IMR-90 (cell line): ENCODE results near the gene CD33. TPM values are rescaled to one million over a fixed set of nuclear protein-coding genes. Genes with fewer than 3 reads are reported as not detected.

ENCODE experiments used
- ATAC-seq: fragments of 200-7000 bp; cut with Tn5 transposase; 2 replicates; pipeline ENCODE4 v1.9.1; 2020; ENCODE audit warnings: low read depth, mild to moderate bottlenecking, moderate library complexity
- BruUV-seq: library from RNA; stranded (reverse); fragments of 400-500 nt; replicated peaks from 2 replicates; lab custom pipeline; 2021; lab: Mats Ljungman, UMichigan
- CTCF ChIA-PET: fragments of 300-600 bp; formaldehyde crosslinking; extraction: SDS; loops from one replicate; lab custom pipeline; 2021; ENCODE audit warnings: antibody characterized with exemption; lab: Yijun Ruan, JAX
- POLR2A ChIA-PET: fragments of 300-600 bp; sonication (Branson Sonifier 250); formaldehyde crosslinking; loops from one replicate; lab custom pipeline; 2022; ENCODE audit warnings: antibody characterized with exemption; ENCODE audit not compliant: unreplicated experiment; lab: Charles Lee
- DNase-seq: peaks from one replicate; pipeline ENCODE4 v3.0.0; 2013
- H2AFZ ChIP-seq: replicated peaks from 2 replicates; pipeline ENCODE3; 2013; ENCODE audit warnings: low read length, mild to moderate bottlenecking; ENCODE audit not compliant: poor library complexity
- H2AK5ac ChIP-seq: 2 replicates; pipeline ENCODE4 v1.6.1; 2013; ENCODE audit warnings: low read depth, low read length, inconsistent platforms
- H2AK9ac ChIP-seq: replicated peaks from 2 replicates; pipeline ENCODE3; 2013; ENCODE audit warnings: mild to moderate bottlenecking, low read depth, low read length, moderate library complexity; ENCODE audit not compliant: poor library complexity
- H2BK120ac ChIP-seq: 2 replicates; pipeline ENCODE4 v1.6.1; 2013; ENCODE audit warnings: low read depth, low read length, inconsistent platforms
- H2BK15ac ChIP-seq: 3 replicates; pipeline ENCODE4 v1.6.1; 2013; ENCODE audit warnings: low read depth, low read length, inconsistent platforms
- H2BK20ac ChIP-seq: 2 replicates; pipeline ENCODE4 v1.6.1; 2013; ENCODE audit warnings: low read depth, mild to moderate bottlenecking, inconsistent platforms, low read length, moderate library complexity
- H2BK5ac ChIP-seq: 2 replicates; pipeline ENCODE4 v1.6.1; 2013; ENCODE audit warnings: mild to moderate bottlenecking, low read depth, low read length, inconsistent platforms; ENCODE audit not compliant: poor library complexity, severe bottlenecking
- H3K14ac ChIP-seq: replicated peaks from 2 replicates; pipeline ENCODE4 v1.6.1; 2013; ENCODE audit warnings: low read depth, low read length, inconsistent platforms
- H3K18ac ChIP-seq: 2 replicates; pipeline ENCODE4 v1.6.1; 2013; ENCODE audit warnings: low read depth, low read length, control low read depth
- H3K23ac ChIP-seq: 2 replicates; pipeline ENCODE4 v1.6.1; 2013; ENCODE audit warnings: low read depth, low read length, inconsistent platforms
- H3K27ac ChIP-seq: 2 replicates; pipeline ENCODE4 v1.5.1; 2013; ENCODE audit warnings: mild to moderate bottlenecking, control low read depth, low read length; ENCODE audit not compliant: insufficient read depth
- H3K27me3 ChIP-seq: 2 replicates; pipeline ENCODE4 v1.6.1; 2013; ENCODE audit warnings: low read length; ENCODE audit not compliant: control insufficient read depth, insufficient read depth
- H3K36me3 ChIP-seq: 2 replicates; pipeline ENCODE4 v1.6.1; 2013; ENCODE audit warnings: low read length, mixed read lengths; ENCODE audit not compliant: control insufficient read depth, insufficient read depth
- H3K4ac ChIP-seq: 2 replicates; pipeline ENCODE4 v1.6.1; 2013; ENCODE audit warnings: low read depth, low read length, inconsistent platforms
- H3K4me1 ChIP-seq: 2 replicates; pipeline ENCODE4 v1.6.1; 2013; ENCODE audit warnings: low read length, mixed read lengths; ENCODE audit not compliant: control insufficient read depth, insufficient read depth
- H3K4me2 ChIP-seq: 2 replicates; pipeline ENCODE4 v1.6.1; 2013; ENCODE audit warnings: low read depth, mild to moderate bottlenecking, control low read depth, low read length, moderate library complexity
- H3K4me3 ChIP-seq: 2 replicates; pipeline ENCODE4 v1.5.1; 2013; ENCODE audit warnings: low read depth, mild to moderate bottlenecking, control low read depth, low read length, moderate library complexity; ENCODE audit not compliant: insufficient read depth
- H3K56ac ChIP-seq: 2 replicates; pipeline ENCODE4 v1.6.1; 2013; ENCODE audit warnings: low read length, inconsistent platforms; ENCODE audit not compliant: insufficient read depth; ENCODE audit errors: extremely low read depth
- H3K79me1 ChIP-seq, 2 experiments: 2 replicates each; pipeline ENCODE4 v1.6.1; 2013; ENCODE audit warnings: low read length in 2 of 2, inconsistent platforms in 1 of 2, low read depth in 1 of 2
- H3K9ac ChIP-seq: 2 replicates; pipeline ENCODE4 v1.6.1; 2013; ENCODE audit warnings: low read depth, low read length, control low read depth
- H3K9me1 ChIP-seq: 2 replicates; pipeline ENCODE4 v1.6.1; 2013; ENCODE audit warnings: low read length, inconsistent platforms; ENCODE audit not compliant: insufficient read depth
- H3K9me3 ChIP-seq: 2 replicates; pipeline ENCODE4 v1.6.1; 2013; ENCODE audit warnings: low read length; ENCODE audit not compliant: control insufficient read depth, insufficient read depth
- H4K20me1 ChIP-seq: 2 replicates; pipeline ENCODE4 v1.6.1; 2013; ENCODE audit warnings: low read length, inconsistent platforms; ENCODE audit not compliant: insufficient read depth
- H4K5ac ChIP-seq: 2 replicates; pipeline ENCODE4 v1.6.1; 2013; ENCODE audit warnings: mild to moderate bottlenecking, low read depth, low read length, control low read depth
- H4K8ac ChIP-seq, 2 experiments: 2 replicates each; pipeline ENCODE4 v1.6.1; 2013; ENCODE audit warnings: low read depth in 2 of 2, low read length in 2 of 2, control low read depth in 1 of 2, inconsistent platforms in 1 of 2
- H4K91ac ChIP-seq: 2 replicates; pipeline ENCODE4 v1.6.1; 2013; ENCODE audit warnings: low read depth, low read length, inconsistent platforms; ENCODE audit not compliant: insufficient read depth
- BHLHE40 ChIP-seq: fragments of 150-350 bp; IDR thresholded peaks from 2 replicates; pipeline ENCODE4 v1.6.1; 2016; ENCODE audit warnings: mild to moderate bottlenecking, low read depth, low read length
- ELK1 ChIP-seq: fragments of 150-350 bp; IDR thresholded peaks from 2 replicates; pipeline ENCODE4 v1.6.1; 2016; ENCODE audit warnings: low read depth, mild to moderate bottlenecking, low read length, moderate library complexity, borderline replicate concordance
- FOS ChIP-seq: fragments of 150-350 bp; IDR thresholded peaks from 2 replicates; pipeline ENCODE4 v1.6.1; 2016; ENCODE audit warnings: low read depth, low read length
- NFE2L2 ChIP-seq: fragments of 150-350 bp; IDR thresholded peaks from 2 replicates; pipeline ENCODE4 v1.6.1; 2016; ENCODE audit warnings: low read depth, mild to moderate bottlenecking, low read length
- WGBS, 2 experiments: methylation state at CpG; one replicate each; pipeline versions ENCODE4 v1.1.5 to v1.1.7; 2013; ENCODE audit warnings: missing lambda C conversion rate in 2 of 2; ENCODE audit not compliant: insufficient read length in 1 of 2; ENCODE audit errors: extremely low coverage in 2 of 2; 5-methylcytosine and 5-hydroxymethylcytosine counted together
- dilution Hi-C: fragments of 300-500 bp; cut with HindIII; formaldehyde crosslinking; loops from one replicate; pipeline ENCODE4 v1.14.3; 2018; ENCODE audit warnings: low sequenced_read_pairs; ENCODE audit not compliant: unreplicated experiment
- in situ Hi-C: fragments of 300-500 bp; cut with MboI; formaldehyde crosslinking; loops from 3 replicates; pipeline ENCODE4 v1.14.3; 2019; ENCODE audit warnings: low sequenced_read_pairs, inconsistent platforms, mixed read lengths
- intact Hi-C: fragments of 100-400 bp; cut with micrococcal nuclease; formaldehyde crosslinking; loops from 2 replicates; pipeline ENCODE4 v1.10.0; 2022
- polyA plus RNA-seq, 3 experiments: library from polyadenylated mRNA; depleted of rRNA; stranded (reverse); fragments of >200 nt; gene quantifications; 2 replicates each; pipeline ENCODE4 v1.2.3, GENCODE V29; 2012; ENCODE audit warnings: low replicate concordance in 1 of 3
- total RNA-seq: library from RNA; depleted of rRNA; stranded (reverse); fragments of >200 nt; gene quantifications from 2 replicates; pipeline ENCODE4 v1.2.3, GENCODE V29; 2012

Gene CD33
- total and polyA plus RNA-seq, 2 of the 4 experiments (the other 2 are of a cell fraction), result not detected

GRCh38 chr19:51224163-51224641 lies 678 bp upstream of the CD33 start:
- no peaks in the 10 kb centered on the region for H3K27me3 ChIP-seq
- H2AFZ ChIP-seq, result no peak overlapping the region
- no peaks in the 10 kb centered on the region for H4K20me1 ChIP-seq
- H2AK9ac ChIP-seq, result no peak overlapping the region
- ChIA-PET POLR2A (no interaction called here), CTCF (no interaction called here)
- no peak overlapping the region for H3K56ac ChIP-seq
- no peaks in the 10 kb centered on the region for H3K9me3 ChIP-seq
- no CpG with 5 or more reads among the region's 3 CpGs for WGBS, 2 experiments
- TF ChIP-seq ELK1 (no peak), NFE2L2 (no peak), FOS (no peak), BHLHE40 (no peak)
- ATAC-seq (no peak), DNase-seq (no peak)
- H4K5ac ChIP-seq, result no peak overlapping the region
- no peaks in the 10 kb centered on the region for H3K36me3 ChIP-seq
- no peak overlapping the region for H2BK20ac ChIP-seq
- intact Hi-C loops, result no loop called here
- H3K23ac ChIP-seq, result no peak overlapping the region
- BruUV-seq, result no TSS peak
- H3K18ac ChIP-seq, result no peak overlapping the region
- H3K9ac ChIP-seq, result no peak overlapping the region
- H2AK5ac ChIP-seq, result no peak overlapping the region
- H3K27ac ChIP-seq, result no peak overlapping the region
- H3K79me1 ChIP-seq, result no peaks in the 10 kb centered on the region
- in situ Hi-C loops, result no loop called here
- dilution Hi-C loops, result no loop called here
- no peak overlapping the region for H4K8ac ChIP-seq
- H3K4me3 ChIP-seq, result no peak overlapping the region
- H3K14ac ChIP-seq, result no peak overlapping the region
- H3K9me1 ChIP-seq, result no peaks in the 10 kb centered on the region
- no peaks in the 10 kb centered on the region for H3K4me1 ChIP-seq
- no peak overlapping the region for H4K91ac ChIP-seq
- H2BK15ac ChIP-seq, result no peak overlapping the region
- H2BK5ac ChIP-seq, result no peak overlapping the region
- no peak overlapping the region for H3K4ac ChIP-seq
- no peak overlapping the region for H3K4me2 ChIP-seq
- no peak overlapping the region for H2BK120ac ChIP-seq
